Gastroesophageal sphincter (tissue), 4 donors: ENCODE measurements around the gene IRAK2. TPM values are rescaled to one million over a fixed set of nuclear protein-coding genes. Genes with fewer than 3 reads are reported as not detected.

Experiments
- ATAC-seq: fragments of 150-250 bp; one replicate; pipeline ENCODE4 v1.9.1; 2016; ENCODE audit warnings: mild to moderate bottlenecking, moderate library complexity
- H3K27ac ChIP-seq, 4 donors: fragments of 200-600 bp; sonication (generic) in 3 of 4; 1 replicate in 3 of 4; 2 replicates in 1 of 4; pipeline ENCODE4 v1.5.1; 2016 to 2019
- H3K27me3 ChIP-seq: fragments of 200-600 bp; sonication (generic); one replicate; pipeline ENCODE4 v1.5.1; 2019
- H3K36me3 ChIP-seq, 2 donors: fragments of 200-600 bp; sonication (generic); one replicate each; pipeline ENCODE4 v1.5.1; 2019; ENCODE audit warnings: control low read depth in 1 of 2
- H3K4me1 ChIP-seq, 3 donors: fragments of 200-600 bp; sonication (generic); 1 replicate in 2 of 3; 2 replicates in 1 of 3; pipeline ENCODE4 v1.5.1; 2016 to 2019; ENCODE audit warnings: control low read depth in 2 of 3
- H3K4me3 ChIP-seq, 2 donors: fragments of 200-600 bp; sonication (generic); one replicate each; pipeline ENCODE4 v1.5.1; 2019; ENCODE audit warnings: mild to moderate bottlenecking in 1 of 2, moderate library complexity in 1 of 2
- H3K9me3 ChIP-seq, 3 donors: fragments of 200-600 bp; sonication (generic); one replicate each; pipeline ENCODE4 v1.5.1; 2017 to 2019; ENCODE audit warnings: control low read depth in 2 of 3
- EP300 ChIP-seq: sonication (generic); formaldehyde crosslinking; IDR thresholded peaks from one replicate; pipeline ENCODE4 v1.6.1; 2017; ENCODE audit warnings: antibody characterized with exemption, mild to moderate bottlenecking
- POLR2A ChIP-seq, 2 donors: fragments of 450-650 bp; IDR thresholded peaks; one replicate each; pipeline ENCODE4 v1.6.1; 2017; ENCODE audit warnings: antibody characterized with exemption in 2 of 2, mild to moderate bottlenecking in 2 of 2, moderate library complexity in 1 of 2
- POLR2AphosphoS5 ChIP-seq: sonication (generic); formaldehyde crosslinking; IDR thresholded peaks from one replicate; pipeline ENCODE4 v1.6.1; 2017; ENCODE audit warnings: antibody characterized with exemption
- WGBS, 2 donors: methylation state at CpG; one replicate each; pipeline ENCODE4 v1.1.5; 2018; ENCODE audit warnings: low coverage in 1 of 2; 5-methylcytosine and 5-hydroxymethylcytosine counted together
- total RNA-seq, 4 donors: library from RNA; depleted of rRNA; stranded (reverse); fragments of >200 nt; gene quantifications; one replicate each; pipeline ENCODE4 v1.1.0, GENCODE V29; 2016
- TF ChIP-seq, protein P1 (sequence below), 4 experiments: fragments of 200-600 bp in 2 of 4; fragments of 450-650 bp in 2 of 4; sonication (generic) in 1 of 4; IDR thresholded peaks; one replicate each; pipeline ENCODE4 v1.5.1; 2017 to 2019; ENCODE audit warnings: antibody characterized with exemption in 4 of 4, mild to moderate bottlenecking in 2 of 4, moderate library complexity in 2 of 4

IRAK2 gene
- total RNA-seq, 4 donors from 2014 or later: 2.2 to 4.4 (median 3.3) TPM

GRCh38 chr3:10273702-10274305, 109.1 kb downstream of the IRAK2 start:
- no peak for ATAC-seq
- H3K4me1 ChIP-seq: peaks cover 0 to 20% (median 17%) of the 10 kb centered on the region in 3 donors

DNA sequence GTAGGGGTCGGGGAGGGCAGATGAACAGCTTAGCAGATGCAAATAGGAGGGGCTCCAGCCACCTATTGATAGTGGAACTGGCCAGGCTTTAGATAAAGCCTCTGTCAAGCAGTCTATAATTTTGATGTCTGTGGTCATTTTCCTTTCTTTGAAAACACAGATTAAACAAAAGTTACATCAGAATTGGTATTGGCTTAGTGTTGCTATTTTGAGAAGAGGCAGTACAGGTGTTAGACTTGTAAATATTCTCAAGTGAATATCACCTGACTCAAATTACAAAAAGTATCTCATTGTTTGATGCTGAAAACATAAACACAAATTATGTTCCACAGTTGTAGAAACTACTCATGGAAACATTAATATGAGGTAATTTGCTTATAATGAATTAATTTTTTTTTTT, 109.9 kb downstream of the IRAK2 start:
- Histone ChIP-seq H3K27me3 (no peaks in the 10 kb centered on the region), H3K27ac (no peak overlapping the region), H3K4me1 (peaks cover 0 to 20% (median 17%) of the 10 kb centered on the region in 3 donors), H3K9me3 (no peaks in the 10 kb centered on the region), H3K4me3 (no peak overlapping the region), H3K36me3 (peaks cover 0 to 82% of the 10 kb centered on the region in 2 donors)
- ATAC-seq: no peak
- TF ChIP-seq, protein P1, sequence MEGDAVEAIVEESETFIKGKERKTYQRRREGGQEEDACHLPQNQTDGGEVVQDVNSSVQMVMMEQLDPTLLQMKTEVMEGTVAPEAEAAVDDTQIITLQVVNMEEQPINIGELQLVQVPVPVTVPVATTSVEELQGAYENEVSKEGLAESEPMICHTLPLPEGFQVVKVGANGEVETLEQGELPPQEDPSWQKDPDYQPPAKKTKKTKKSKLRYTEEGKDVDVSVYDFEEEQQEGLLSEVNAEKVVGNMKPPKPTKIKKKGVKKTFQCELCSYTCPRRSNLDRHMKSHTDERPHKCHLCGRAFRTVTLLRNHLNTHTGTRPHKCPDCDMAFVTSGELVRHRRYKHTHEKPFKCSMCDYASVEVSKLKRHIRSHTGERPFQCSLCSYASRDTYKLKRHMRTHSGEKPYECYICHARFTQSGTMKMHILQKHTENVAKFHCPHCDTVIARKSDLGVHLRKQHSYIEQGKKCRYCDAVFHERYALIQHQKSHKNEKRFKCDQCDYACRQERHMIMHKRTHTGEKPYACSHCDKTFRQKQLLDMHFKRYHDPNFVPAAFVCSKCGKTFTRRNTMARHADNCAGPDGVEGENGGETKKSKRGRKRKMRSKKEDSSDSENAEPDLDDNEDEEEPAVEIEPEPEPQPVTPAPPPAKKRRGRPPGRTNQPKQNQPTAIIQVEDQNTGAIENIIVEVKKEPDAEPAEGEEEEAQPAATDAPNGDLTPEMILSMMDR (IDR thresholded peaks at IDR 0.05): no peak
- no peak for TF ChIP-seq POLR2A (IDR thresholded peaks at IDR 0.05)
- no peak for TF ChIP-seq EP300
- TF ChIP-seq POLR2AphosphoS5: no peak
- 67 to 100% methylated on average over 1 of the region's 1 CpG for WGBS, 2 donors

More at GRCh38 chr3:10273702-10274305, 109.1 kb downstream of the IRAK2 start:
- Histone ChIP-seq H3K36me3 (peaks cover 0 to 82% of the 10 kb centered on the region in 2 donors), H3K4me3 (no peak overlapping the region), H3K9me3 (no peaks in the 10 kb centered on the region), H3K27me3 (no peaks in the 10 kb centered on the region), H3K27ac (no peak overlapping the region)
- TF ChIP-seq EP300: no peak
- no peak for TF ChIP-seq POLR2AphosphoS5
- TF ChIP-seq, protein P1 (IDR thresholded peaks at IDR 0.05): no peak
- TF ChIP-seq POLR2A (IDR thresholded peaks at IDR 0.05): no peak
- WGBS, 2 donors: 0 to 32% methylated on average over 1 of the region's 1 CpG

GRCh38 chr3:10277115-10277625, 112.5 kb downstream of the IRAK2 start:
- peaks cover 0 to 20% (median 17%) of the 10 kb centered on the region in 3 donors for H3K4me1 ChIP-seq
- no peak for ATAC-seq
- WGBS, 2 donors: 57 to 80% methylated on average over 1 of the region's 3 CpGs

DNA sequence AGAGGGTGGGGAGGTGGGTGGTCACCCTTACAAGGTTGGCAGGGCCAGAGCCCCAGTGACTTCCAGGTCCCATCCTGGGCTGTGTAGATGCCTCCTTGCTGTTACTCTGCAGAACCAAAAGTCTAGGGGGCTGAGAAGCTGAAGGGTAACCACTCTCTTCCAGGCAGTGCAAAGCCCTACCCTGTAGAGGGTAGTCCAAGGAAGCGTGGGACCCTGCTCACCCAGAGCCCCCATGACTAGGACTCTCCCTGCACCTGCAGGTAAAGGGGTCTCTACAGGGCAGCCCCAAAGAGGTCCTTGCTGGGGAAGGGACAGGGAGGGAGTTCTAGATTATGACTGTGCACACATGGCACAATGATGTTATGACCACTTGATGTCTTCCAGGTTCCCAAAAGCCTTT, 113.8 kb downstream of the IRAK2 start:
- no peak for TF ChIP-seq EP300
- TF ChIP-seq, protein P1 (IDR thresholded peaks at IDR 0.05): no peak
- TF ChIP-seq POLR2A (IDR thresholded peaks at IDR 0.05): no peak
- TF ChIP-seq POLR2AphosphoS5: no peak
- peaks cover 0 to 11% (median 11%) of the 10 kb centered on the region in 3 donors for H3K4me1 ChIP-seq
- no CpG with 5 or more reads among the region's 1 CpG for WGBS, 2 donors
- no peak overlapping the region for H3K27ac ChIP-seq
- no peak overlapping the region for H3K4me3 ChIP-seq
- no peak for ATAC-seq
- peaks cover 0 to 84% of the 10 kb centered on the region in 2 donors for H3K36me3 ChIP-seq
- H3K9me3 ChIP-seq: no peaks in the 10 kb centered on the region
- H3K27me3 ChIP-seq: no peaks in the 10 kb centered on the region

More at GRCh38 chr3:10277115-10277625, 112.5 kb downstream of the IRAK2 start:
- H3K27me3 ChIP-seq: no peaks in the 10 kb centered on the region
- peaks cover 0 to 82% of the 10 kb centered on the region in 2 donors for H3K36me3 ChIP-seq
- no peak overlapping the region for H3K4me3 ChIP-seq
- H3K9me3 ChIP-seq: no peaks in the 10 kb centered on the region
- H3K27ac ChIP-seq: no peak overlapping the region
- TF ChIP-seq, protein P1 (IDR thresholded peaks at IDR 0.05): no peak
- TF ChIP-seq EP300: no peak
